ENCODE data around the gene NMNAT3. TPM values are rescaled to one million over a fixed set of nuclear protein-coding genes. Genes with fewer than 3 reads are reported as not detected.

NMNAT3 gene
- total RNA-seq, 1 experiment from 2014 or later, result 1.3 TPM

GRCh38 chr3:139679220-139679775 is 1.5 kb upstream of the NMNAT3 start:
- Histone ChIP-seq H3K18ac (ENCODE audit: insufficient read length, low read depth, low read length) (no peak overlapping the region), H3T11ph (ENCODE audit: low read length) (no peak overlapping the region), H4K20me1 (ENCODE audit: control insufficient read depth, insufficient read depth, insufficient read length) (no peaks in the 10 kb centered on the region), H3K23me2 (ENCODE audit: insufficient read length, low read depth, low read length, poor library complexity, severe bottlenecking) (peaks cover 6% of the 10 kb centered on the region), H3K4ac (ENCODE audit: low read depth, low read length) (no peak overlapping the region), H3K27ac (ENCODE audit: insufficient read length, low read depth, low read length) (no peak overlapping the region), H2BK15ac (ENCODE audit: low read depth, low read length) (no peak overlapping the region), H4K5ac (ENCODE audit: insufficient read length, low read depth, low read length) (no peak overlapping the region), H3K9me3 (ENCODE audit: control insufficient read depth, low read depth, low read length) (no peaks in the 10 kb centered on the region), H4K8ac (replicated peaks; ENCODE audit: insufficient read length, low read depth, low read length) (no peak overlapping the region), H2BK5ac (ENCODE audit: insufficient read length, low read length) (no peak overlapping the region), H3K23ac (ENCODE audit: insufficient read length, low read depth, low read length) (no peak overlapping the region), H3K56ac (ENCODE audit: insufficient read length, low read depth, low read length) (no peak overlapping the region), H3K79me1 (ENCODE audit: insufficient read depth, low read depth, low read length, poor library complexity, severe bottlenecking) (no peaks in the 10 kb centered on the region), H2BK12ac (ENCODE audit: insufficient read length, low read depth, low read length) (no peak overlapping the region), H3K4me2 (ENCODE audit: insufficient read depth, insufficient read length, low read length) (no peak overlapping the region), H2AK5ac (ENCODE audit: insufficient read length, low read length) (no peak overlapping the region), H4K91ac (ENCODE audit: insufficient read length, low read depth, low read length) (no peak overlapping the region), H3K79me2 (ENCODE audit: insufficient read depth, low read length) (no peaks in the 10 kb centered on the region), H2BK120ac (ENCODE audit: low read depth, low read length, poor library complexity, severe bottlenecking) (no peak overlapping the region), H3K14ac (ENCODE audit: insufficient read depth, low read length) (no peak overlapping the region), H2AFZ (ENCODE audit: low read length) (no peak overlapping the region), H3K9ac (ENCODE audit: extremely low read depth, insufficient read length, low read length) (no peak overlapping the region), H2BK20ac (ENCODE audit: low read depth, low read length, poor library complexity, severe bottlenecking) (no peak overlapping the region), H3K27me3 (ENCODE audit: insufficient read depth, low read length) (peaks cover 14% of the 10 kb centered on the region; the same call in 1 of the 2 replicates), H3K4me1 (ENCODE audit: insufficient read depth, low read length) (peaks cover 5% of the 10 kb centered on the region; the same call in 1 of the 2 replicates)
- WGBS (ENCODE audit: extremely low coverage, insufficient read length, low lambda C conversion rate), result no CpG with 5 or more reads among the region's 5 CpGs
- H3K4me1 Mint-ChIP-seq, result peaks cover 22 to 27% of the 10 kb centered on the region in 2 experiments
- H3K9me3 Mint-ChIP-seq, result no peaks in the 10 kb centered on the region; a peak in 1 of 5 replicates
- peaks cover 47% of the 10 kb centered on the region for H3K27me3 Mint-ChIP-seq (ENCODE audit: low read depth)
- no peaks in the 10 kb centered on the region for H3K36me3 Mint-ChIP-seq (ENCODE audit: insufficient read depth in 1 of 3, low read depth in 3 of 3)
- no peak overlapping the region for H3K27ac Mint-ChIP-seq
- DNase-seq, result no peak
- H3K4me3 Mint-ChIP-seq, result no peak overlapping the region
- no peak for TF ChIP-seq CTCF (conservative IDR thresholded peaks at IDR 0.05)
